OCI-LY7 (cell line): ENCODE data around the gene ANAPC1. TPM values are rescaled to one million over a fixed set of nuclear protein-coding genes. Genes with fewer than 3 reads are reported as not detected.
"Not testable (repeated sequence)": the region's sequence is repeated elsewhere in the genome, so short reads cannot be mapped to it uniquely, and the experiment has no call there.

Experiments
- BruUV-seq: library from RNA; stranded (reverse); fragments of 400-500 nt; replicated peaks from 2 replicates; lab custom pipeline; 2021; lab: Mats Ljungman, UMichigan
- CTCF ChIA-PET: fragments of 300-600 bp; sonication (Branson Sonifier 250); formaldehyde crosslinking; loops from one replicate; lab custom pipeline; 2022; ENCODE audit warnings: antibody characterized with exemption; ENCODE audit not compliant: unreplicated experiment; lab: Charles Lee
- POLR2A ChIA-PET: fragments of 300-600 bp; sonication (Branson Sonifier 250); formaldehyde crosslinking; loops from one replicate; lab custom pipeline; 2022; ENCODE audit warnings: antibody characterized with exemption; lab: Charles Lee
- DNase-seq: peaks from one replicate; pipeline ENCODE4 v3.0.0-alpha.2; 2015; ENCODE audit warnings: low spot score
- H2AFZ ChIP-seq: fragments of 200-600 bp; sonication (generic), shearing (Covaris generic); 2 replicates; pipeline ENCODE4 v1.6.1; 2014; ENCODE audit warnings: mild to moderate bottlenecking, antibody characterized with exemption, low read length, moderate library complexity
- H3K27ac ChIP-seq: fragments of 200-600 bp; sonication (generic); 2 replicates; pipeline ENCODE4 v1.5.1; 2014; ENCODE audit warnings: mixed run types, low read depth, mild to moderate bottlenecking, moderate library complexity, low read length, inconsistent platforms; ENCODE audit not compliant: poor library complexity, severe bottlenecking
- H3K36me3 ChIP-seq: fragments of 200-600 bp; sonication (generic); 2 replicates; pipeline ENCODE4 v1.6.1; 2014; ENCODE audit warnings: mild to moderate bottlenecking, antibody characterized with exemption, low read length, moderate library complexity, mixed read lengths; ENCODE audit not compliant: insufficient read depth
- H3K4me1 ChIP-seq: fragments of 200-600 bp; sonication (generic); 2 replicates; pipeline ENCODE4 v1.5.1; 2014; ENCODE audit warnings: mild to moderate bottlenecking, low read length; ENCODE audit not compliant: insufficient read depth, poor library complexity, severe bottlenecking
- H3K4me2 ChIP-seq: fragments of 200-600 bp; sonication (generic); 2 replicates; pipeline ENCODE4 v1.6.1; 2014; ENCODE audit warnings: mild to moderate bottlenecking, low read length
- H3K4me3 ChIP-seq: fragments of 200-600 bp; sonication (generic); 2 replicates; pipeline ENCODE4 v1.5.1; 2014; ENCODE audit warnings: mild to moderate bottlenecking, low read depth, low read length; ENCODE audit not compliant: poor library complexity, severe bottlenecking
- H3K79me2 ChIP-seq: fragments of 200-600 bp; sonication (generic); 2 replicates; pipeline ENCODE4 v1.6.1; 2016; ENCODE audit warnings: low read depth, mild to moderate bottlenecking, low read length, moderate library complexity, mixed read lengths; ENCODE audit not compliant: insufficient read depth
- H3K9me2 ChIP-seq: fragments of 200-600 bp; sonication (generic); 2 replicates; pipeline ENCODE4 v1.6.1; 2016; ENCODE audit warnings: mild to moderate bottlenecking, low read length, mixed read lengths; ENCODE audit not compliant: insufficient read depth
- H3K9me3 ChIP-seq: fragments of 200-600 bp; sonication (generic); 2 replicates; pipeline ENCODE4 v1.6.1; 2014; ENCODE audit warnings: mild to moderate bottlenecking, mixed run types, low read length, mixed read lengths
- H4K20me1 ChIP-seq: fragments of 200-600 bp; sonication (generic); 2 replicates; pipeline ENCODE4 v1.6.1; 2014; ENCODE audit warnings: mild to moderate bottlenecking, antibody characterized with exemption, low read length, moderate library complexity, mixed read lengths; ENCODE audit not compliant: insufficient read depth
- intact Hi-C: fragments of 100-400 bp; cut with micrococcal nuclease; formaldehyde crosslinking; loops from one replicate; pipeline ENCODE4 v1.10.0; 2022; ENCODE audit not compliant: unreplicated experiment
- total RNA-seq, 2 experiments: library from RNA; depleted of rRNA in 1 of 2; stranded (reverse); fragments of >200 nt in 1 of 2; shearing (Covaris generic) in 1 of 2; gene quantifications; 2 replicates each; pipeline ENCODE4 v1.2.3, GENCODE V29; 2014 to 2022

ANAPC1 gene
- total RNA-seq, 2 experiments from 2014 or later = 103 to 131 TPM

GRCh38 chr2:111766295-111766694 lies 117.7 kb downstream of the ANAPC1 start:
- DNase-seq, CTCF ChIA-PET, H4K20me1 ChIP-seq, H3K4me1 ChIP-seq, intact Hi-C loops, H3K36me3 ChIP-seq, POLR2A ChIA-PET, H3K4me3 ChIP-seq, H3K9me2 ChIP-seq, H2AFZ ChIP-seq, H3K4me2 ChIP-seq, H3K9me3 ChIP-seq, H3K27ac ChIP-seq, BruUV-seq, H3K79me2 ChIP-seq: not testable (repeated sequence)

GRCh38 chr2:111764151-111764550 lies 119.8 kb downstream of the ANAPC1 start:
- POLR2A ChIA-PET = not testable (repeated sequence)

GRCh38 chr2:111760697-111761284 lies 123.2 kb downstream of the ANAPC1 start:
- POLR2A ChIA-PET, H4K20me1 ChIP-seq, H3K9me3 ChIP-seq, CTCF ChIA-PET, intact Hi-C loops, H3K4me3 ChIP-seq, H3K36me3 ChIP-seq, H3K27ac ChIP-seq, H2AFZ ChIP-seq, H3K4me2 ChIP-seq, H3K4me1 ChIP-seq, DNase-seq, H3K9me2 ChIP-seq, H3K79me2 ChIP-seq: not testable (repeated sequence)
- TSS peak; percentile 36 for BruUV-seq

More at GRCh38 chr2:111764151-111764550, 119.8 kb downstream of the ANAPC1 start:
- H4K20me1 ChIP-seq, H3K27ac ChIP-seq, BruUV-seq, H3K9me2 ChIP-seq, H2AFZ ChIP-seq, H3K4me2 ChIP-seq, H3K4me3 ChIP-seq, H3K4me1 ChIP-seq, H3K9me3 ChIP-seq, intact Hi-C loops, CTCF ChIA-PET, DNase-seq, H3K79me2 ChIP-seq, H3K36me3 ChIP-seq: not testable (repeated sequence)

- H3K4me2 ChIP-seq, H3K9me2 ChIP-seq, H2AFZ ChIP-seq, H3K4me1 ChIP-seq, H3K36me3 ChIP-seq, H3K9me3 ChIP-seq, intact Hi-C loops, H3K4me3 ChIP-seq, POLR2A ChIA-PET, CTCF ChIA-PET, BruUV-seq, H3K79me2 ChIP-seq, H4K20me1 ChIP-seq, H3K27ac ChIP-seq, DNase-seq: not testable (repeated sequence)
Measured at GRCh38 chr2:111752533-111752932, 131.5 kb downstream of the ANAPC1 start.

DNA sequence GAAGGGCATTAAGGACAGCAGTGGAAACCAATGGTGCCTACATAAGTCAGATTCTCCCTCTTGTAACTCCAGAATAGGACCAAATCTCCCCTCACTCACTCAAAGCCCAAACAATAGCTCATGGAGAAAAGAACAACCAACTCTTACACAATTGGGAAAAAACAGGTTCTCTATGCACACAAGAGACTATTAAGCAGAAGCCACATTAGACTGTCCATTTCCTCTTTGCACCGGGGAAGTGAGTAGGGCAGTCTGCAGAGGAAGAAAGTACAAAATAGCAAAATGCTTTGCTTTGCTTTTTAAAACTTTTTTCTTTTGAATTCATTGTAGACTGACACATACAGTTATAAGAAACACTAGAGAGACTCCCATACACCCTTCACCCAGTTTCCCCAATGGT lies 133.4 kb downstream of the ANAPC1 start:
- H4K20me1 ChIP-seq, H3K9me3 ChIP-seq, H3K4me2 ChIP-seq, BruUV-seq, H3K27ac ChIP-seq, H3K79me2 ChIP-seq, CTCF ChIA-PET, H2AFZ ChIP-seq, POLR2A ChIA-PET, DNase-seq, H3K4me1 ChIP-seq, H3K36me3 ChIP-seq, intact Hi-C loops, H3K4me3 ChIP-seq, H3K9me2 ChIP-seq: not testable (repeated sequence)

DNA sequence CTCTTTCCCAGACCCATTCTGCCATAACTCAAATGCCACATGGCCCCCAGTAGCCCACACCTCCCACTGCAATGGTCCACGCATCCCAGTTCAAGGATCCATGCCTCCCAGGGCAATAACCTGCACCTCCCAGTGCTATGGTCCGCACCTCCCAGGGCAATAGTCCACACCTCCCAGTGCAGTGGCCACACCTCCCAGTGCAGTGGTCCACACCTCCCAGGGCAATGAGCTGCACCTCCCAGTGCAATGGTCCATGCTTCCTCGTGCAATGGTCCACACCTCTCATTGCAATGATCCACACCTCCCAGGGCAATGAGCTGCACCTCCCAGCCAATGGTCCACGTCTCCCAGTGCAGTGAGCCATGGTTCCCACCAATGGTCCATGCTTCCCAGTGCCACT lies 135.6 kb downstream of the ANAPC1 start:
- POLR2A ChIA-PET, intact Hi-C loops: not testable (repeated sequence)

More for the DNA sequence above, 135.6 kb downstream of the ANAPC1 start:
- H2AFZ ChIP-seq, H3K9me2 ChIP-seq, H3K27ac ChIP-seq, H3K4me3 ChIP-seq, H3K9me3 ChIP-seq, DNase-seq, H4K20me1 ChIP-seq, H3K4me2 ChIP-seq, H3K36me3 ChIP-seq, H3K4me1 ChIP-seq, H3K79me2 ChIP-seq, CTCF ChIA-PET, BruUV-seq: not testable (repeated sequence)
